K562 (cell line): ENCODE data around the gene MTLN. TPM values are rescaled to one million over a fixed set of nuclear protein-coding genes. Genes with fewer than 3 reads are reported as not detected.

Source experiments
- ATAC-seq: fragments of 200-7000 bp; cut with Tn5 transposase; 3 replicates; pipeline ENCODE4 v1.9.1; 2020; ENCODE audit warnings: moderate library complexity
- BruUV-seq: library from RNA; stranded (reverse); fragments of 400-500 nt; replicated peaks from 2 replicates; lab custom pipeline; 2021; lab: Mats Ljungman, UMichigan
- CTCF ChIA-PET: fragments of 300-600 bp; formaldehyde crosslinking; extraction: SDS; loops from one replicate; lab custom pipeline; 2021; ENCODE audit warnings: low intra/inter-chr PET ratio; lab: Yijun Ruan, JAX
- POLR2A ChIA-PET: fragments of 300-600, 350-650 bp; sonication (Branson Sonifier 250); formaldehyde crosslinking; extraction: SDS; loops from one replicate; lab custom pipeline; 2021; ENCODE audit warnings: antibody characterized with exemption, inconsistent platforms; lab: Yijun Ruan, JAX
- DNase-seq, 4 experiments: peaks; one replicate each; pipeline versions ENCODE4 v3.0.0 to v3.0.0-alpha.2; 2011 to 2018; ENCODE audit warnings: low spot score in 3 of 4, mixed read lengths in 3 of 4; ENCODE audit errors: extremely low read depth in 1 of 4
- FAIRE-seq: peaks from 2 replicates; lab custom pipeline; 2011; peaks lifted over from hg19 to GRCh38; lab: Jason Lieb, UNC
- H2AFZ ChIP-seq: 2 replicates; pipeline ENCODE4 v1.6.0; 2011; ENCODE audit warnings: low read depth, low read length, control low read depth, inconsistent platforms
- H3K27ac ChIP-seq: fragments of 200-600 bp; 3 replicates; pipeline ENCODE4 v1.8.0; 2011; ENCODE audit warnings: low read depth, mild to moderate bottlenecking, control low read depth, inconsistent platforms, low read length, moderate library complexity, mixed read lengths; ENCODE audit errors: extremely low read depth
- H3K27me3 ChIP-seq, 2 experiments: fragments of 300-600 bp in 1 of 2; 2 replicates in 1 of 2; 3 replicates in 1 of 2; pipeline versions ENCODE4 v1.6.0 to v1.8.0; 2011; ENCODE audit warnings: inconsistent platforms in 2 of 2, low read length in 2 of 2, mild to moderate bottlenecking in 1 of 2, mixed read lengths in 1 of 2, moderate library complexity in 1 of 2; ENCODE audit not compliant: control insufficient read depth in 2 of 2, insufficient read depth in 2 of 2
- H3K36me3 ChIP-seq: fragments of 300-600 bp; 3 replicates; pipeline ENCODE4 v1.8.0; 2011; ENCODE audit warnings: mild to moderate bottlenecking, low read length, inconsistent platforms; ENCODE audit not compliant: control insufficient read depth, insufficient read depth
- H3K4me1 ChIP-seq, 2 experiments: fragments of 200-600 bp in 1 of 2; replicated peaks in 1 of 2; 2 replicates in 1 of 2; 3 replicates in 1 of 2; pipeline versions ENCODE4 v1.5.1 to v1.8.0; 2011; ENCODE audit warnings: inconsistent platforms in 2 of 2, low read length in 2 of 2, mild to moderate bottlenecking in 1 of 2, mixed read lengths in 1 of 2, moderate library complexity in 1 of 2; ENCODE audit not compliant: control insufficient read depth in 2 of 2, insufficient read depth in 2 of 2
- H3K4me2 ChIP-seq: 2 replicates; pipeline ENCODE4 v1.6.1; 2011; ENCODE audit warnings: low read length, control low read depth, inconsistent platforms, mixed read lengths; ENCODE audit not compliant: insufficient read depth
- H3K4me3 ChIP-seq: fragments of 200-600 bp; sonication (generic), shearing (Covaris generic); 2 replicates; pipeline ENCODE4 v1.5.1; 2016; ENCODE audit warnings: control low read depth, inconsistent platforms
- H3K79me2 ChIP-seq: fragments of 200-600 bp; 3 replicates; pipeline ENCODE4 v1.8.0; 2011; ENCODE audit warnings: low read length, inconsistent platforms; ENCODE audit not compliant: control insufficient read depth, insufficient read depth
- H3K9ac ChIP-seq, 2 experiments: 2 replicates each; pipeline versions ENCODE4 v1.6.0 to v1.6.1; 2011; ENCODE audit warnings: low read depth in 2 of 2, low read length in 2 of 2, control low read depth in 1 of 2, inconsistent platforms in 1 of 2, mild to moderate bottlenecking in 1 of 2, mixed read lengths in 1 of 2; ENCODE audit not compliant: insufficient read depth in 1 of 2
- H3K9me1 ChIP-seq: one replicate; pipeline ENCODE4 v1.6.0; 2011; ENCODE audit warnings: inconsistent platforms, mild to moderate bottlenecking, low read length, moderate library complexity; ENCODE audit not compliant: control insufficient read depth, insufficient read depth
- H3K9me3 ChIP-seq: replicated peaks from 2 replicates; pipeline ENCODE4 v1.5.1; 2011; ENCODE audit warnings: low read depth, low read length, inconsistent platforms; ENCODE audit not compliant: control insufficient read depth, insufficient read depth
- H4K20me1 ChIP-seq: replicated peaks from 2 replicates; pipeline ENCODE4 v1.6.1; 2011; ENCODE audit warnings: low read length, inconsistent platforms, mixed read lengths; ENCODE audit not compliant: control insufficient read depth, insufficient read depth
- HDAC6 ChIP-seq: IDR thresholded peaks from 2 replicates; pipeline ENCODE4 v1.6.1; 2012; ENCODE audit warnings: low read depth, mild to moderate bottlenecking, control low read depth, inconsistent platforms, low read length, moderate library complexity
- KHSRP ChIP-seq: fragments of 450-650 bp; IDR thresholded peaks from 2 replicates; pipeline ENCODE4 v1.6.1; 2017
- OTX1 ChIP-seq: fragments of 450-650 bp; formaldehyde crosslinking; IDR thresholded peaks from 2 replicates; pipeline ENCODE4 v1.4.0; 2022; ENCODE audit warnings: mild to moderate bottlenecking
- RBM17 ChIP-seq: fragments of 200-400 bp; formaldehyde crosslinking; IDR thresholded peaks from 2 replicates; pipeline ENCODE4 v1.6.1; 2017; ENCODE audit warnings: low read depth, mild to moderate bottlenecking, low read length, borderline replicate concordance
- SIN3A ChIP-seq, 2 experiments: fragments of 150-350 bp in 1 of 2; IDR thresholded peaks; 2 replicates each; pipeline ENCODE4 v1.6.1; 2011 to 2016; ENCODE audit warnings: borderline replicate concordance in 2 of 2, low read depth in 2 of 2, low read length in 2 of 2, mild to moderate bottlenecking in 2 of 2, moderate library complexity in 2 of 2; ENCODE audit not compliant: control insufficient read depth in 1 of 2
- SMARCB1 ChIP-seq: IDR thresholded peaks from 2 replicates; pipeline ENCODE4 v1.6.1; 2011; ENCODE audit warnings: improper control_type of control experiment, low read depth; ENCODE audit not compliant: insufficient read length
- TAF15 ChIP-seq: fragments of 200-400 bp; formaldehyde crosslinking; IDR thresholded peaks from 2 replicates; pipeline ENCODE4 v1.6.1; 2017; ENCODE audit warnings: mild to moderate bottlenecking, low read depth, low read length, moderate library complexity
- TAF9B ChIP-seq: fragments of 450-650 bp; IDR thresholded peaks from 2 replicates; pipeline ENCODE4 v1.6.1; 2018; ENCODE audit warnings: mild to moderate bottlenecking; ENCODE audit not compliant: partially characterized antibody
- TBP ChIP-seq: optimal IDR thresholded peaks from 2 replicates; pipeline ENCODE3; 2011; ENCODE audit warnings: low read depth, low read length, improper control_type of control experiment
- ZEB2 ChIP-seq: fragments of 450-650 bp; IDR thresholded peaks from 2 replicates; pipeline ENCODE4 v1.6.1; 2016
- ZFPM2 ChIP-seq: fragments of 250-450 bp; sonication (Bioruptor Pico); IDR thresholded peaks from 2 replicates; pipeline ENCODE4 v1.5.1; 2022; ENCODE audit warnings: mild to moderate bottlenecking
- ZNF140 ChIP-seq: fragments of 250-450 bp; sonication (Bioruptor Pico); IDR thresholded peaks from 2 replicates; pipeline ENCODE4 v1.8.0; 2021; ENCODE audit warnings: moderate library complexity, mild to moderate bottlenecking, inconsistent platforms
- ZNF174 ChIP-seq: fragments of 250-450 bp; sonication (Bioruptor Pico); IDR thresholded peaks from 2 replicates; pipeline ENCODE4 v1.4.0; 2020; ENCODE audit warnings: mild to moderate bottlenecking
- ZNF184 ChIP-seq: sonication (generic); formaldehyde crosslinking; IDR thresholded peaks from 2 replicates; pipeline ENCODE4 v1.5.0; 2020; ENCODE audit warnings: missing genetic modification reagents
- ZNF324 ChIP-seq: fragments of 250-450 bp; sonication (Bioruptor Pico); IDR thresholded peaks from 2 replicates; pipeline ENCODE4 v1.4.0; 2020; ENCODE audit warnings: mild to moderate bottlenecking
- WGBS: fragments of 100-300 bp; shearing (Covaris generic); methylation state at CpG from one replicate; pipeline ENCODE4 v1.1.6; 2016; ENCODE audit warnings: low coverage, mixed read lengths; ENCODE audit not compliant: insufficient coverage; ENCODE audit errors: missing lambda C conversion rate; 5-methylcytosine and 5-hydroxymethylcytosine counted together
- in situ Hi-C: fragments of 300-500 bp; cut with MboI; formaldehyde crosslinking; loops from 4 replicates; pipeline ENCODE4 v1.15.0; 2018; ENCODE audit warnings: inconsistent platforms, mixed read lengths
- intact Hi-C: fragments of 100-400 bp; cut with micrococcal nuclease; formaldehyde crosslinking; loops from 2 replicates; pipeline ENCODE4 v1.14.2; 2022
- polyA plus RNA-seq, 8 experiments: library from polyadenylated mRNA; depleted of rRNA in 4 of 8; stranded (reverse) in 5 of 8; unstranded in 3 of 8; fragments of >200 nt; fragmentation: Nextera tagmentation in 2 of 8; fragmentation: Illumina TruSeq in 1 of 8; extraction: Ambion mirVana in 2 of 8; extraction: Trizol in 1 of 8; gene quantifications; 2 replicates each; pipeline versions ENCODE4 v1.2.1 to v1.2.3, GENCODE V29; 2011 to 2014; ENCODE audit warnings: inconsistent platforms in 1 of 8, missing spikeins in 1 of 8
- total RNA-seq, 7 experiments: library from RNA; depleted of rRNA in 6 of 7; stranded (reverse); fragments of >200 nt in 6 of 7; fragmentation: Illumina TruSeq in 2 of 7; extraction: Trizol in 2 of 7; gene quantifications; 2 replicates each; pipeline versions ENCODE4 v1.2.1 to v1.2.3, GENCODE V29; 2011 to 2021; ENCODE audit warnings: low replicate concordance in 1 of 7
- TF ChIP-seq, protein P1 (sequence below), 2 experiments: fragments of 450-650 bp in 1 of 2; sonication (generic) in 1 of 2; formaldehyde crosslinking in 1 of 2; IDR thresholded peaks in 1 of 2; conservative IDR thresholded peaks in 1 of 2; 2 replicates each; pipeline versions ENCODE4 v1.6.1 to v1.8.1; 2016 to 2023; ENCODE audit warnings: mild to moderate bottlenecking in 2 of 2, moderate library complexity in 2 of 2, inconsistent platforms in 1 of 2, missing genetic modification reagents in 1 of 2

Gene MTLN
- total and polyA plus RNA-seq, 9 of the 15 experiments (the other 6 are each of a cell fraction or from before 2014, with no cell fraction given) = 7.3 to 129 (median 39.4) TPM

DNA sequence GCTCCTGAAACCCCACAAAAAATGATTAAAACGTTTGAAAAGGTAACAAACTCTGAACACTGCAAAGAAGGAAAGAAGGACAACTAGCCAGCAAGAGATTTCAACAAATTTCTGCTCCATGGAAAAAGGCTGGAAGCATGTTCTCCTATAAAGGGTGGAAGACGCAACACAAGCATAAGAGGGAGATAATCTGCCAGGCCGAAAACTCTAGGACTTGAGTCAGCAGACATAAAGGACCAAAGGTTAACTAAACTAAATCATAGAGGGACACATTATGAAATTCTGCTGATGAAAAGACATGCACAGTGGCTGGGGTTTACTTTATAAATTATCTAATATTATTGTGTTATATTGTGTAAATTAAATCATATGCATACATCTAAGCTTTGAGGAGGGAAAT lies 14.3 kb downstream of the MTLN start:
- H3K27me3 ChIP-seq = peaks cover 7 to 11% of the 10 kb centered on the region in 2 experiments; a peak in 4 of 5 replicates
- H3K4me3 ChIP-seq = no peak overlapping the region
- 0% methylated on average over 3 of the region's 3 CpGs for WGBS
- no peak overlapping the region for H3K27ac ChIP-seq
- no peak overlapping the region for H2AFZ ChIP-seq
- H3K36me3 ChIP-seq = no peaks in the 10 kb centered on the region
- POLR2A ChIA-PET = no interaction called here
- no peaks in the 10 kb centered on the region for H3K9me3 ChIP-seq
- H3K79me2 ChIP-seq = no peaks in the 10 kb centered on the region
- no peaks in the 10 kb centered on the region for H3K9me1 ChIP-seq
- no peak overlapping the region for H3K9ac ChIP-seq
- intact Hi-C loops (no loop called here), in situ Hi-C loops (no loop called here)
- no peak for TF ChIP-seq OTX1 (CRISPR knock-in tag)
- TF ChIP-seq ZEB2 = no peak
- no peak for TF ChIP-seq TBP
- no peak for TF ChIP-seq SIN3A (IDR thresholded peaks at IDR 0.05; ENCODE audit: borderline replicate concordance in 2 of 2, control insufficient read depth in 1 of 2, low read depth in 2 of 2, low read length in 2 of 2)
- no peak for TF ChIP-seq TAF15
- TF ChIP-seq KHSRP = no peak
- TF ChIP-seq ZNF174 (CRISPR knock-in tag) = no peak
- TF ChIP-seq RBM17 = no peak
- TF ChIP-seq ZNF184 (CRISPR knock-in tag) = no peak
- no peak for TF ChIP-seq SMARCB1
- TF ChIP-seq TAF9B = no peak
- TF ChIP-seq ZNF140 (CRISPR knock-in tag) = no peak
- no peak for TF ChIP-seq ZFPM2 (CRISPR knock-in tag)
- TF ChIP-seq, protein P1, sequence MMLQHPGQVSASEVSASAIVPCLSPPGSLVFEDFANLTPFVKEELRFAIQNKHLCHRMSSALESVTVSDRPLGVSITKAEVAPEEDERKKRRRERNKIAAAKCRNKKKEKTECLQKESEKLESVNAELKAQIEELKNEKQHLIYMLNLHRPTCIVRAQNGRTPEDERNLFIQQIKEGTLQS (IDR thresholded peaks at IDR 0.05) = no peak
- TF ChIP-seq, protein P1 (CRISPR knock-in tag; conservative IDR thresholded peaks at IDR 0.05) = no peak
- no peak for TF ChIP-seq HDAC6
- TF ChIP-seq ZNF324 (CRISPR knock-in tag) = no peak
- H4K20me1 ChIP-seq = no peaks in the 10 kb centered on the region
- FAIRE-seq = no peak
- no peak for DNase-seq
- CTCF ChIA-PET = interaction anchor here (0.6 kb wide), 1 partner anchor 648 kb away, joined by 3 read pairs; no protein-coding TSS in a partner anchor
- H3K4me2 ChIP-seq = no peak overlapping the region
- H3K4me1 ChIP-seq = no peaks in the 10 kb centered on the region
- no TSS peak for BruUV-seq
- ATAC-seq = no peak
